IMR-90 (cell line): ENCODE measurements around the gene RTF1. TPM values are rescaled to one million over a fixed set of nuclear protein-coding genes. Genes with fewer than 3 reads are reported as not detected.

Experiments used
- ATAC-seq: fragments of 200-7000 bp; cut with Tn5 transposase; 2 replicates; pipeline ENCODE4 v1.9.1; 2020; ENCODE audit warnings: low read depth, mild to moderate bottlenecking, moderate library complexity
- BruUV-seq: library from RNA; stranded (reverse); fragments of 400-500 nt; replicated peaks from 2 replicates; lab custom pipeline; 2021; lab: Mats Ljungman, UMichigan
- CTCF ChIA-PET: fragments of 300-600 bp; formaldehyde crosslinking; extraction: SDS; loops from one replicate; lab custom pipeline; 2021; ENCODE audit warnings: antibody characterized with exemption; lab: Yijun Ruan, JAX
- POLR2A ChIA-PET: fragments of 300-600 bp; sonication (Branson Sonifier 250); formaldehyde crosslinking; loops from one replicate; lab custom pipeline; 2022; ENCODE audit warnings: antibody characterized with exemption; ENCODE audit not compliant: unreplicated experiment; lab: Charles Lee
- DNase-seq: peaks from one replicate; pipeline ENCODE4 v3.0.0; 2013
- H2AFZ ChIP-seq: replicated peaks from 2 replicates; pipeline ENCODE3; 2013; ENCODE audit warnings: low read length, mild to moderate bottlenecking; ENCODE audit not compliant: poor library complexity
- H2AK5ac ChIP-seq: 2 replicates; pipeline ENCODE4 v1.6.1; 2013; ENCODE audit warnings: low read depth, low read length, inconsistent platforms
- H2AK9ac ChIP-seq: replicated peaks from 2 replicates; pipeline ENCODE3; 2013; ENCODE audit warnings: mild to moderate bottlenecking, low read depth, low read length, moderate library complexity; ENCODE audit not compliant: poor library complexity
- H2BK120ac ChIP-seq: 2 replicates; pipeline ENCODE4 v1.6.1; 2013; ENCODE audit warnings: low read depth, low read length, inconsistent platforms
- H2BK15ac ChIP-seq: 3 replicates; pipeline ENCODE4 v1.6.1; 2013; ENCODE audit warnings: low read depth, low read length, inconsistent platforms
- H2BK20ac ChIP-seq: 2 replicates; pipeline ENCODE4 v1.6.1; 2013; ENCODE audit warnings: low read depth, mild to moderate bottlenecking, inconsistent platforms, low read length, moderate library complexity
- H2BK5ac ChIP-seq: 2 replicates; pipeline ENCODE4 v1.6.1; 2013; ENCODE audit warnings: mild to moderate bottlenecking, low read depth, low read length, inconsistent platforms; ENCODE audit not compliant: poor library complexity, severe bottlenecking
- H3K14ac ChIP-seq: replicated peaks from 2 replicates; pipeline ENCODE4 v1.6.1; 2013; ENCODE audit warnings: low read depth, low read length, inconsistent platforms
- H3K18ac ChIP-seq: 2 replicates; pipeline ENCODE4 v1.6.1; 2013; ENCODE audit warnings: low read depth, low read length, control low read depth
- H3K23ac ChIP-seq: 2 replicates; pipeline ENCODE4 v1.6.1; 2013; ENCODE audit warnings: low read depth, low read length, inconsistent platforms
- H3K27ac ChIP-seq: 2 replicates; pipeline ENCODE4 v1.5.1; 2013; ENCODE audit warnings: mild to moderate bottlenecking, control low read depth, low read length; ENCODE audit not compliant: insufficient read depth
- H3K27me3 ChIP-seq: 2 replicates; pipeline ENCODE4 v1.6.1; 2013; ENCODE audit warnings: low read length; ENCODE audit not compliant: control insufficient read depth, insufficient read depth
- H3K36me3 ChIP-seq: 2 replicates; pipeline ENCODE4 v1.6.1; 2013; ENCODE audit warnings: low read length, mixed read lengths; ENCODE audit not compliant: control insufficient read depth, insufficient read depth
- H3K4ac ChIP-seq: 2 replicates; pipeline ENCODE4 v1.6.1; 2013; ENCODE audit warnings: low read depth, low read length, inconsistent platforms
- H3K4me1 ChIP-seq: 2 replicates; pipeline ENCODE4 v1.6.1; 2013; ENCODE audit warnings: low read length, mixed read lengths; ENCODE audit not compliant: control insufficient read depth, insufficient read depth
- H3K4me2 ChIP-seq: 2 replicates; pipeline ENCODE4 v1.6.1; 2013; ENCODE audit warnings: low read depth, mild to moderate bottlenecking, control low read depth, low read length, moderate library complexity
- H3K4me3 ChIP-seq: 2 replicates; pipeline ENCODE4 v1.5.1; 2013; ENCODE audit warnings: low read depth, mild to moderate bottlenecking, control low read depth, low read length, moderate library complexity; ENCODE audit not compliant: insufficient read depth
- H3K56ac ChIP-seq: 2 replicates; pipeline ENCODE4 v1.6.1; 2013; ENCODE audit warnings: low read length, inconsistent platforms; ENCODE audit not compliant: insufficient read depth; ENCODE audit errors: extremely low read depth
- H3K79me1 ChIP-seq, 2 experiments: 2 replicates each; pipeline ENCODE4 v1.6.1; 2013; ENCODE audit warnings: low read length in 2 of 2, inconsistent platforms in 1 of 2, low read depth in 1 of 2
- H3K9ac ChIP-seq: 2 replicates; pipeline ENCODE4 v1.6.1; 2013; ENCODE audit warnings: low read depth, low read length, control low read depth
- H3K9me1 ChIP-seq: 2 replicates; pipeline ENCODE4 v1.6.1; 2013; ENCODE audit warnings: low read length, inconsistent platforms; ENCODE audit not compliant: insufficient read depth
- H3K9me3 ChIP-seq: 2 replicates; pipeline ENCODE4 v1.6.1; 2013; ENCODE audit warnings: low read length; ENCODE audit not compliant: control insufficient read depth, insufficient read depth
- H4K20me1 ChIP-seq: 2 replicates; pipeline ENCODE4 v1.6.1; 2013; ENCODE audit warnings: low read length, inconsistent platforms; ENCODE audit not compliant: insufficient read depth
- H4K5ac ChIP-seq: 2 replicates; pipeline ENCODE4 v1.6.1; 2013; ENCODE audit warnings: mild to moderate bottlenecking, low read depth, low read length, control low read depth
- H4K8ac ChIP-seq, 2 experiments: 2 replicates each; pipeline ENCODE4 v1.6.1; 2013; ENCODE audit warnings: low read depth in 2 of 2, low read length in 2 of 2, control low read depth in 1 of 2, inconsistent platforms in 1 of 2
- H4K91ac ChIP-seq: 2 replicates; pipeline ENCODE4 v1.6.1; 2013; ENCODE audit warnings: low read depth, low read length, inconsistent platforms; ENCODE audit not compliant: insufficient read depth
- BHLHE40 ChIP-seq: fragments of 150-350 bp; IDR thresholded peaks from 2 replicates; pipeline ENCODE4 v1.6.1; 2016; ENCODE audit warnings: mild to moderate bottlenecking, low read depth, low read length
- CEBPB ChIP-seq: IDR thresholded peaks from 2 replicates; pipeline ENCODE4 v1.6.1; 2012; ENCODE audit warnings: low read depth, low read length, improper control_type of control experiment
- CHD1 ChIP-seq: IDR thresholded peaks from 2 replicates; pipeline ENCODE4 v1.6.1; 2012; ENCODE audit warnings: low read depth, low read length, improper control_type of control experiment
- FOS ChIP-seq: fragments of 150-350 bp; IDR thresholded peaks from 2 replicates; pipeline ENCODE4 v1.6.1; 2016; ENCODE audit warnings: low read depth, low read length
- MAFK ChIP-seq: IDR thresholded peaks from 2 replicates; pipeline ENCODE4 v1.6.1; 2012; ENCODE audit warnings: low read depth, low read length, improper control_type of control experiment
- MAZ ChIP-seq: IDR thresholded peaks from 2 replicates; pipeline ENCODE4 v1.6.1; 2012; ENCODE audit warnings: low read depth, mild to moderate bottlenecking, low read length, improper control_type of control experiment, moderate library complexity, borderline replicate concordance
- MXI1 ChIP-seq: IDR thresholded peaks from 2 replicates; pipeline ENCODE4 v1.6.1; 2012; ENCODE audit warnings: low read depth, mild to moderate bottlenecking, low read length, moderate library complexity, borderline replicate concordance
- NFE2L2 ChIP-seq: fragments of 150-350 bp; IDR thresholded peaks from 2 replicates; pipeline ENCODE4 v1.6.1; 2016; ENCODE audit warnings: low read depth, mild to moderate bottlenecking, low read length
- POLR2A ChIP-seq: IDR thresholded peaks from 2 replicates; pipeline ENCODE4 v1.6.1; 2012; ENCODE audit warnings: mild to moderate bottlenecking, low read depth, low read length
- RAD21 ChIP-seq: IDR thresholded peaks from 2 replicates; pipeline ENCODE4 v1.6.1; 2012; ENCODE audit warnings: low read length, improper control_type of control experiment
- RFX5 ChIP-seq: IDR thresholded peaks from 2 replicates; pipeline ENCODE4 v1.8.0; 2012; ENCODE audit warnings: low read depth, mild to moderate bottlenecking, low read length, moderate library complexity
- SMC3 ChIP-seq: fragments of 150-350 bp; IDR thresholded peaks from 2 replicates; pipeline ENCODE4 v1.6.1; 2016; ENCODE audit warnings: low read depth, mild to moderate bottlenecking, antibody characterized with exemption, low read length, moderate library complexity
- WGBS, 2 experiments: methylation state at CpG; one replicate each; pipeline versions ENCODE4 v1.1.5 to v1.1.7; 2013; ENCODE audit warnings: missing lambda C conversion rate in 2 of 2; ENCODE audit not compliant: insufficient read length in 1 of 2; ENCODE audit errors: extremely low coverage in 2 of 2; 5-methylcytosine and 5-hydroxymethylcytosine counted together
- dilution Hi-C: fragments of 300-500 bp; cut with HindIII; formaldehyde crosslinking; loops from one replicate; pipeline ENCODE4 v1.14.3; 2018; ENCODE audit warnings: low sequenced_read_pairs; ENCODE audit not compliant: unreplicated experiment
- in situ Hi-C: fragments of 300-500 bp; cut with MboI; formaldehyde crosslinking; loops from 3 replicates; pipeline ENCODE4 v1.14.3; 2019; ENCODE audit warnings: low sequenced_read_pairs, inconsistent platforms, mixed read lengths
- intact Hi-C: fragments of 100-400 bp; cut with micrococcal nuclease; formaldehyde crosslinking; loops from 2 replicates; pipeline ENCODE4 v1.10.0; 2022
- polyA plus RNA-seq, 3 experiments: library from polyadenylated mRNA; depleted of rRNA; stranded (reverse); fragments of >200 nt; gene quantifications; 2 replicates each; pipeline ENCODE4 v1.2.3, GENCODE V29; 2012; ENCODE audit warnings: low replicate concordance in 1 of 3
- total RNA-seq: library from RNA; depleted of rRNA; stranded (reverse); fragments of >200 nt; gene quantifications from 2 replicates; pipeline ENCODE4 v1.2.3, GENCODE V29; 2012
- TF ChIP-seq, protein P1 (sequence below): conservative IDR thresholded peaks from 2 replicates; pipeline ENCODE4 v1.5.1; 2012; ENCODE audit warnings: mild to moderate bottlenecking, low read depth, low read length, improper control_type of control experiment
- TF ChIP-seq, protein P2 (sequence below): fragments of 150-350 bp; IDR thresholded peaks from 2 replicates; pipeline ENCODE4 v1.6.1; 2016; ENCODE audit warnings: low read depth, mild to moderate bottlenecking, low read length, moderate library complexity, borderline replicate concordance

Gene RTF1
- total and polyA plus RNA-seq, 2 of the 4 experiments (the other 2 are of a cell fraction): 15.1 to 24.3 TPM

DNA sequence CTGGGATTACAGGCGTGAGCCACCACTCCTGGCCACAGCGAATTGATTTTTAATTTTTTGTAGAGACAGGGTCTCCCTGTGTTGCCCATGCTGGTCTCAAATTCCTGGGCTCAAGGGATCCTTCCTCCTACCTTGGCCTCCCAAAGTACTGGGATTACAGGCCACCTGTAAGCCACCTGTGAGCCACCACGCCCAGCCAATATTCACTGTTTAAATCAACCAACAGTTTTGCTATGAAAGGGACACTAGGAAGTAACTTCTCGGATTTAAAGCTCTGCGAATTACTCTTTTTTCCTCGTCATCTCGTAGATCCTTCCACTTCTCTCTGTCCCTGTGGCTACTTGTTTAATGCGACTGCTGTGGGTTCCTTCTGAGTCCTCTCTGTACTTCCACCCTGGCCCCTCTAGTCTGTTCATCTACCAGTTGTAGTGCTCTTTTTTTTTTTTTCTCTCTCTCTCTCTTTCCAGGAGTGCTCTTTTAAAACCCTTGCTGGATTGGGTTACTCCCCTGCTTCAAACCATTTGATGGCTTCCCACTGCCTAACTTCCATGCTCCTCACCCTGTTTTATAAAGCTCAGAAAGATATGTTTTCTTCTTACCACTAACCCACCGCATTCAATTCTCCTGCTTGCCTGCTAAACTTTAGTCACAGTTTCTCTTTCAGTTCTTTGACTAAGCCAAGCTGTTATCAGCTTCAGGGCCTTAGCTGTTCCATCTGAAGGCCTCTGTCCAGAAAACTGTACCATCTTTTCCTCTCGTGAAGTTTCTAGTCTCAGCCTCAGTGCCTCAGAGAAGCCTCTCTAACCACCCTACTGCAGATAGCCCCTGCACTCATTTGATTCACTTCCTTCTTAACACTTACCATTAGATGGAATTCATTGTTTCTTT is 12.4 kb downstream of the RTF1 start:
- H3K27me3 ChIP-seq: no peaks in the 10 kb centered on the region
- H3K4me2 ChIP-seq: no peak overlapping the region
- dilution Hi-C loops: no loop called here
- no peak overlapping the region for H2BK20ac ChIP-seq
- peaks cover 2% of the 10 kb centered on the region for H3K9me1 ChIP-seq
- peak; percentile 19 for DNase-seq
- no peak for TF ChIP-seq RAD21
- TF ChIP-seq CHD1: no peak
- no peak for TF ChIP-seq FOS
- no peak for TF ChIP-seq RFX5
- no peak for TF ChIP-seq CEBPB
- no peak for TF ChIP-seq SMC3
- no peak for TF ChIP-seq NFE2L2
- TF ChIP-seq POLR2A: no peak
- TF ChIP-seq, protein P1, sequence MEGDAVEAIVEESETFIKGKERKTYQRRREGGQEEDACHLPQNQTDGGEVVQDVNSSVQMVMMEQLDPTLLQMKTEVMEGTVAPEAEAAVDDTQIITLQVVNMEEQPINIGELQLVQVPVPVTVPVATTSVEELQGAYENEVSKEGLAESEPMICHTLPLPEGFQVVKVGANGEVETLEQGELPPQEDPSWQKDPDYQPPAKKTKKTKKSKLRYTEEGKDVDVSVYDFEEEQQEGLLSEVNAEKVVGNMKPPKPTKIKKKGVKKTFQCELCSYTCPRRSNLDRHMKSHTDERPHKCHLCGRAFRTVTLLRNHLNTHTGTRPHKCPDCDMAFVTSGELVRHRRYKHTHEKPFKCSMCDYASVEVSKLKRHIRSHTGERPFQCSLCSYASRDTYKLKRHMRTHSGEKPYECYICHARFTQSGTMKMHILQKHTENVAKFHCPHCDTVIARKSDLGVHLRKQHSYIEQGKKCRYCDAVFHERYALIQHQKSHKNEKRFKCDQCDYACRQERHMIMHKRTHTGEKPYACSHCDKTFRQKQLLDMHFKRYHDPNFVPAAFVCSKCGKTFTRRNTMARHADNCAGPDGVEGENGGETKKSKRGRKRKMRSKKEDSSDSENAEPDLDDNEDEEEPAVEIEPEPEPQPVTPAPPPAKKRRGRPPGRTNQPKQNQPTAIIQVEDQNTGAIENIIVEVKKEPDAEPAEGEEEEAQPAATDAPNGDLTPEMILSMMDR: no peak
- TF ChIP-seq, protein P2, sequence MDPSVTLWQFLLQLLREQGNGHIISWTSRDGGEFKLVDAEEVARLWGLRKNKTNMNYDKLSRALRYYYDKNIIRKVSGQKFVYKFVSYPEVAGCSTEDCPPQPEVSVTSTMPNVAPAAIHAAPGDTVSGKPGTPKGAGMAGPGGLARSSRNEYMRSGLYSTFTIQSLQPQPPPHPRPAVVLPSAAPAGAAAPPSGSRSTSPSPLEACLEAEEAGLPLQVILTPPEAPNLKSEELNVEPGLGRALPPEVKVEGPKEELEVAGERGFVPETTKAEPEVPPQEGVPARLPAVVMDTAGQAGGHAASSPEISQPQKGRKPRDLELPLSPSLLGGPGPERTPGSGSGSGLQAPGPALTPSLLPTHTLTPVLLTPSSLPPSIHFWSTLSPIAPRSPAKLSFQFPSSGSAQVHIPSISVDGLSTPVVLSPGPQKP: no peak
- TF ChIP-seq MXI1: no peak
- TF ChIP-seq BHLHE40: no peak
- TF ChIP-seq MAFK: no peak
- TF ChIP-seq MAZ: no peak
- H2AFZ ChIP-seq: no peak overlapping the region
- H3K9ac ChIP-seq: no peak overlapping the region
- no peak overlapping the region for H4K91ac ChIP-seq
- intact Hi-C loops: no loop called here
- H3K9me3 ChIP-seq: no peaks in the 10 kb centered on the region
- no peaks in the 10 kb centered on the region for H3K36me3 ChIP-seq
- H2BK5ac ChIP-seq: no peak overlapping the region
- no peak overlapping the region for H4K8ac ChIP-seq
- ChIA-PET CTCF (interaction anchor here (0.7 to 1.1 kb wide), 2 partner anchors 11 to 1139 kb away, joined by 3 to 5 read pairs; no protein-coding TSS in a partner anchor), POLR2A (no interaction called here)
- no peak overlapping the region for H3K14ac ChIP-seq
- H3K18ac ChIP-seq: no peak overlapping the region
- H3K79me1 ChIP-seq: peaks cover 18 to 74% of the 10 kb centered on the region in 2 experiments
- no peak overlapping the region for H3K56ac ChIP-seq
- 96% methylated on average over 5 of the region's 10 CpGs; no CpG with 5 or more reads in 1 of the 2 experiments for WGBS, 2 experiments
- H3K4me1 ChIP-seq: 0 out of 2 replicates have a peak, but pooled peaks cover 1% of the 10 kb centered on the region
- H2AK5ac ChIP-seq: no peak overlapping the region
- no peak overlapping the region for H3K27ac ChIP-seq
- H2AK9ac ChIP-seq: no peak overlapping the region
- H4K20me1 ChIP-seq: peaks cover 46% of the 10 kb centered on the region
- no peak overlapping the region for H3K23ac ChIP-seq
- BruUV-seq: no TSS peak
- in situ Hi-C loops: no loop called here
- no peak overlapping the region for H4K5ac ChIP-seq
- no peak for ATAC-seq
- no peak overlapping the region for H2BK15ac ChIP-seq
- H2BK120ac ChIP-seq: no peak overlapping the region
- no peak overlapping the region for H3K4ac ChIP-seq
- H3K4me3 ChIP-seq: no peak overlapping the region
